Right cardiac atrium (tissue), 5 donors: ENCODE data around the gene EGR2. TPM values are rescaled to one million over a fixed set of nuclear protein-coding genes. Genes with fewer than 3 reads are reported as not detected.

Experiments used
- ATAC-seq, 2 donors: fragments of 200-7000 bp; cut with Tn5 transposase; one replicate each; pipeline versions ENCODE4 v1.8.0 to v1.9.1; 2020; ENCODE audit warnings: moderate library complexity in 2 of 2, mild to moderate bottlenecking in 1 of 2
- DNase-seq, 3 donors: peaks; one replicate each; pipeline ENCODE4 v3.0.0-alpha.2; 2020
- H3K27ac ChIP-seq: one replicate; pipeline ENCODE4 v1.5.1; 2013; ENCODE audit warnings: mild to moderate bottlenecking, low read length, control low read depth, moderate library complexity
- H3K27me3 ChIP-seq: one replicate; pipeline ENCODE4 v1.6.1; 2013; ENCODE audit not compliant: control insufficient read depth, insufficient read depth
- H3K4me1 ChIP-seq: one replicate; pipeline ENCODE4 v1.6.1; 2013; ENCODE audit warnings: low read length; ENCODE audit not compliant: control insufficient read depth, insufficient read depth
- H3K4me3 ChIP-seq: one replicate; pipeline ENCODE4 v1.5.1; 2013; ENCODE audit warnings: low read length, control low read depth
- H3K9me3 ChIP-seq: one replicate; pipeline ENCODE4 v1.6.1; 2013; ENCODE audit warnings: low read length; ENCODE audit not compliant: control insufficient read depth
- WGBS: extraction: QIAGEN DNeasy Blood & Tissue Kit; methylation state at CpG from one replicate; pipeline ENCODE4 v1.1.7; 2013; 5-methylcytosine and 5-hydroxymethylcytosine counted together
- intact Hi-C, 4 donors: fragments of 100-400 bp; cut with DNase I; formaldehyde crosslinking; loops; one replicate each; pipeline versions ENCODE4 v1.11.0 to v1.14.0; 2022 to 2023
- polyA plus RNA-seq: library from polyadenylated mRNA; stranded (reverse); fragments of 200-250 nt; gene quantifications from one replicate; pipeline ENCODE4 v1.2.3, GENCODE V29; 2013
- total RNA-seq, 4 donors: library from RNA; stranded (reverse); fragmentation: NEBNext Ultra II Directional; extraction: Animal tissue kit (Norgen Biotek cat#: 25700); gene quantifications; one replicate each; pipeline ENCODE4 v1.2.1, GENCODE V29; 2021
- donor health status: healthy with polysubstance abuse.
- donor health status: DM: no; HTN: yes; CAD: no.
- donor health status: DM: no; HTN: no; CAD: no.
- donor health status: DM: no; HTN: yes; CAD: no; lungs with severe emphysema.
- donor health status: DM: yes; HTN: yes; CAD: no.

Gene EGR2
- total and polyA plus RNA-seq, 5 donors: 0.54 to 13.7 (median 1.8) TPM

- Histone ChIP-seq H3K4me1 (peaks cover 11% of the 10 kb centered on the region), H3K27me3 (no peaks in the 10 kb centered on the region), H3K27ac (no peak overlapping the region), H3K9me3 (no peaks in the 10 kb centered on the region), H3K4me3 (no peak overlapping the region)
- 67% methylated on average over 3 of the region's 3 CpGs for WGBS
- no peak for ATAC-seq
- no peak for DNase-seq
- intact Hi-C loops: no loop called here
Observed at GRCh38 chr10:62766386-62766785, 49.8 kb downstream of the EGR2 start.

- no peak overlapping the region for H3K4me3 ChIP-seq
- no peaks in the 10 kb centered on the region for H3K27me3 ChIP-seq
- peaks cover 10% of the 10 kb centered on the region for H3K4me1 ChIP-seq
- ATAC-seq (no peak), DNase-seq (no peak)
- intact Hi-C loops: no loop called here
- no peaks in the 10 kb centered on the region for H3K9me3 ChIP-seq
- 84% methylated on average over 2 of the region's 2 CpGs for WGBS
- H3K27ac ChIP-seq: no peak overlapping the region
Observed at GRCh38 chr10:62765726-62766125, 50.4 kb downstream of the EGR2 start.

GRCh38 chr10:62764011-62764410 is 52.2 kb downstream of the EGR2 start:
- no peak for DNase-seq
- intact Hi-C loops: loop anchor here in 1 of 4 donors (5.0 kb wide), 1 partner anchor 53 kb away; the partner anchor contains the start of gene EGR2
- H3K27ac ChIP-seq: no peak overlapping the region
- H3K4me1 ChIP-seq: peaks cover 10% of the 10 kb centered on the region
- WGBS: 96% methylated on average over 4 of the region's 4 CpGs
- no peak overlapping the region for H3K4me3 ChIP-seq
- no peak for ATAC-seq
- no peaks in the 10 kb centered on the region for H3K9me3 ChIP-seq
- no peaks in the 10 kb centered on the region for H3K27me3 ChIP-seq

GRCh38 chr10:62763155-62763554 is 53.0 kb downstream of the EGR2 start:
- WGBS: 59% methylated on average over 4 of the region's 4 CpGs
- intact Hi-C loops: loop anchor here in 1 of 4 donors (5.0 kb wide), 1 partner anchor 54 kb away; the partner anchor contains the start of gene EGR2
- peak; percentile 44 to 83 (median 80) for DNase-seq
- peaks cover 10% of the 10 kb centered on the region for H3K4me1 ChIP-seq
- H3K27me3 ChIP-seq: no peaks in the 10 kb centered on the region
- H3K9me3 ChIP-seq: no peaks in the 10 kb centered on the region
- peak; percentile 85 to 93 for ATAC-seq
- H3K4me3 ChIP-seq: no peak overlapping the region
- H3K27ac ChIP-seq: peak overlapping the region; percentile 64

Other genes with a start within 250 kb of the EGR2 start
- 10 to 100 TPM; 21.8 to 30.9 (median 25.5) TPM for gene ADO, start 11.6 kb downstream of the EGR2 start, total RNA-seq
- gene ADO, start 11.6 kb downstream of the EGR2 start, polyA plus RNA-seq: 12.7 TPM